Esophagus squamous epithelium (tissue), 4 donors: ENCODE data around the gene SPTAN1.

ENCODE experiments used
- CTCF ChIP-seq, 6 experiments: fragments of 450-650 bp in 4 of 6; fragments of 200-600 bp in 2 of 6; sonication (generic) in 2 of 6; IDR thresholded peaks; one replicate each; pipeline ENCODE4 v1.5.1; 2016 to 2019; ENCODE audit warnings: antibody characterized with exemption in 6 of 6, mild to moderate bottlenecking in 4 of 6, moderate library complexity in 4 of 6
- POLR2A ChIP-seq, 4 donors: fragments of 450-650 bp; IDR thresholded peaks; one replicate each; pipeline ENCODE4 v1.6.1; 2017; ENCODE audit warnings: antibody characterized with exemption in 4 of 4, mild to moderate bottlenecking in 4 of 4, moderate library complexity in 3 of 4

DNA sequence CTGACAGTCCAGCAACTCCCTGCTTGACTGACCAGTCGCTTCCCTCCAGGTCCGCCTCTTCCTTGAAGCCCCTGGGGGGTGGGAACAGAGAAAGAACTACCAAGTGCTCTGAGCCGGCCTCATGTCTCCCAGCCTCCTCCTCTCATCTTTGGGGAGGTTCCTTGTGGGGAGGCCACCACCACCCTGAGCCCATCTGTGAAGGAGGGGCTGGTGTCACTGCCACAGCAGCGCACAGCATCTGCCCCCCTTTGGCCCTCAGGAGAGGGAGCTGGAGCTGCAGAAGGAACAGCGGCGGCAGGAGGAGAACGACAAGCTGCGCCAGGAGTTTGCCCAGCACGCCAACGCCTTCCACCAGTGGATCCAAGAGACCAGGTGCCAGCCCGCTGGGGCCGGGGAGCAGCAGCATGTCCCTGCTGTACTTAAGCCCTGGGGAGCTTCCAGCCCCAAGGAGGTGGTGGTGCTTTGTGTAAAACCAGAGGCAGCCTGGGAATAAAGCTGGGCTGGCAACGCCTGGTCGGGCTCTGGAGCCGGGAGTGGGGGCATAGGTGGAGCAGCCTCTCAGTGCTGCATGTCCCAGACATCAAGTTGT lies 74.8 kb downstream of the SPTAN1 start:
- TF ChIP-seq CTCF (IDR thresholded peaks at IDR 0.05) = no peak
- no peak for TF ChIP-seq POLR2A (IDR thresholded peaks at IDR 0.05)
